ENCODE data around the gene TPK1. TPM values are rescaled to one million over a fixed set of nuclear protein-coding genes. Genes with fewer than 3 reads are reported as not detected.

The TPK1 gene
- total RNA-seq, 1 donor from 2014 or later, result 4.0 TPM

DNA sequence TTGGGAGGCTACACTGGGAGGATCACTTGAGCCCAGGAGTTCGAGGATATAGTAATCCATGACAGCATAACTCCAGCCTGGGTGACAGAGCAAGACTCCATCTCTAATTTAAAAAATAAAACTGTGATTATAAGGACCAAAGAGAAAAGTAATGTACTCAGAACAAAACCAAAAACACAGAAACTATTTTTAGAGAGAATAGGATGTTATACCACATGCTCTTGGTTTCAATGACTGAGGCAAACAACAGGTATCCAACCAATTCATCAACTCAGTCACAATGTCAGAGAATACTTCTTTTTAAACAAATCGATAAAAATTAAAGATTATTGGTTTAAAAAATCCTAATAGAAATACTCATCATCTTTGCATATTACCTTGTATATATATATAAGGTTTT lies 186.7 kb downstream of the TPK1 start:
- Mint-ChIP-seq H3K4me1 (no peaks in the 10 kb centered on the region), H3K4me3 (no peak overlapping the region), H3K9me3 (peaks cover 11% of the 10 kb centered on the region), H3K36me3 (ENCODE audit: low read depth) (peaks cover 2% of the 10 kb centered on the region), H3K27ac (ENCODE audit: unreplicated experiment) (no peak overlapping the region), H3K27me3 (ENCODE audit: low read depth) (no peaks in the 10 kb centered on the region)
- TF ChIP-seq, protein P1, sequence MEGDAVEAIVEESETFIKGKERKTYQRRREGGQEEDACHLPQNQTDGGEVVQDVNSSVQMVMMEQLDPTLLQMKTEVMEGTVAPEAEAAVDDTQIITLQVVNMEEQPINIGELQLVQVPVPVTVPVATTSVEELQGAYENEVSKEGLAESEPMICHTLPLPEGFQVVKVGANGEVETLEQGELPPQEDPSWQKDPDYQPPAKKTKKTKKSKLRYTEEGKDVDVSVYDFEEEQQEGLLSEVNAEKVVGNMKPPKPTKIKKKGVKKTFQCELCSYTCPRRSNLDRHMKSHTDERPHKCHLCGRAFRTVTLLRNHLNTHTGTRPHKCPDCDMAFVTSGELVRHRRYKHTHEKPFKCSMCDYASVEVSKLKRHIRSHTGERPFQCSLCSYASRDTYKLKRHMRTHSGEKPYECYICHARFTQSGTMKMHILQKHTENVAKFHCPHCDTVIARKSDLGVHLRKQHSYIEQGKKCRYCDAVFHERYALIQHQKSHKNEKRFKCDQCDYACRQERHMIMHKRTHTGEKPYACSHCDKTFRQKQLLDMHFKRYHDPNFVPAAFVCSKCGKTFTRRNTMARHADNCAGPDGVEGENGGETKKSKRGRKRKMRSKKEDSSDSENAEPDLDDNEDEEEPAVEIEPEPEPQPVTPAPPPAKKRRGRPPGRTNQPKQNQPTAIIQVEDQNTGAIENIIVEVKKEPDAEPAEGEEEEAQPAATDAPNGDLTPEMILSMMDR (conservative IDR thresholded peaks at IDR 0.05), result no peak
- no peak for DNase-seq (ENCODE audit: low read depth, low spot score)

DNA sequence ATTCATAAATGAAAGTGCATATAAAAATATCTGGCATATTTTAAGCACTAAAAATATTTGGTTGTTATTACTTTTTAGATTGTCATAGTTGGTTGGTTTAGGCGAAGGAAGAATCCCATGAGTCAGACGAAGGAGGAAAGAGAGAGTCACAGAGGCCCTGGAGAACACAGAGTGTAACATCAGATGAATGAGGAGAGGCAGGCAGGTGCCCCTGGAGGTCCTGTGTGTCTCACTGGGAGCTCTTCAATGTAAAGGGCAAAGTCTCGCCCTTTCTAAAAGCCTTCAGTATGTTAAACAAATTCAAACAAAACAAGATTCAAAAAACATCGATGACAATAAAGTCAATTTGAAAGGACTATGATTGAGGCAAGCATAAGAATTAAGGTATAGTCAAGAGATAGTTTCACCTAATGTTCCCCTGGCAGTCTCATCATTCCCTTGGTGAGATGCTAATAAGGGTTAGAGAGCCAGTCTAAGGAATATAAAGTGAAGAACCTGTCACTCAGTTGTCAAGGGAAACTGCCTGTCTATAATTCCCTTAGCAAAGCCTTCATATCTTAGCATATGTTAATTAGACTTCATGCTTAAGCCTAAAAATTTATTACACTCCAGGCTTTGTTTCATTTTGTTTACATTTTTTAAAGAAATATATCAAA lies 194.3 kb downstream of the TPK1 start:
- DNase-seq (ENCODE audit: low read depth, low spot score), result no peak
- H3K9me3 Mint-ChIP-seq, result no peaks in the 10 kb centered on the region
- no peaks in the 10 kb centered on the region for H3K27me3 Mint-ChIP-seq (ENCODE audit: low read depth)
- TF ChIP-seq, protein P1 (conservative IDR thresholded peaks at IDR 0.05), result no peak
- no peak overlapping the region for H3K4me3 Mint-ChIP-seq
- peaks cover 15% of the 10 kb centered on the region for H3K4me1 Mint-ChIP-seq
- no peak overlapping the region for H3K27ac Mint-ChIP-seq (ENCODE audit: unreplicated experiment)
- H3K36me3 Mint-ChIP-seq (ENCODE audit: low read depth), result no peaks in the 10 kb centered on the region

DNA sequence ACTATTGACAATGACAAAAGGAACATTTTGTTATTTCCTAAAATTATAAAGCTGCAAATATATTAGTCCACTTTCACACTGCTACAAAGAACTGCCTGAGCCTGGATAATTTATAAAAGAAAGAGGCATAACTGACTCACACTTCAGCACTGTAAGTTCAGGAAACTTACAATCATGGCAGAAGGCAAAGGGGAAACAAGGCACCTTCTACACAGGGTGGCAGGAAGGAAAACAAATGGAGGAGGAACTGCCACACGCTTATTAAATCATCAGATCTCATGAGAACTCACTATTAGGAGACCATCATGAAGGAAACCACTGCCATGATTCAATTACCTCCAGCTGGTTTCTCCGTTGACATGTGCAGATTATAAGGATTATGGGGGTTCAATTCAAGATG lies 203.1 kb downstream of the TPK1 start:
- no peak for DNase-seq (ENCODE audit: low read depth, low spot score)
- no peaks in the 10 kb centered on the region for H3K27me3 Mint-ChIP-seq (ENCODE audit: low read depth)
- H3K9me3 Mint-ChIP-seq, result peaks cover 13% of the 10 kb centered on the region
- H3K36me3 Mint-ChIP-seq (ENCODE audit: low read depth), result no peaks in the 10 kb centered on the region
- no peak overlapping the region for H3K4me3 Mint-ChIP-seq
- no peak overlapping the region for H3K27ac Mint-ChIP-seq (ENCODE audit: unreplicated experiment)
- H3K4me1 Mint-ChIP-seq, result no peaks in the 10 kb centered on the region
- TF ChIP-seq, protein P1 (conservative IDR thresholded peaks at IDR 0.05), result no peak

DNA sequence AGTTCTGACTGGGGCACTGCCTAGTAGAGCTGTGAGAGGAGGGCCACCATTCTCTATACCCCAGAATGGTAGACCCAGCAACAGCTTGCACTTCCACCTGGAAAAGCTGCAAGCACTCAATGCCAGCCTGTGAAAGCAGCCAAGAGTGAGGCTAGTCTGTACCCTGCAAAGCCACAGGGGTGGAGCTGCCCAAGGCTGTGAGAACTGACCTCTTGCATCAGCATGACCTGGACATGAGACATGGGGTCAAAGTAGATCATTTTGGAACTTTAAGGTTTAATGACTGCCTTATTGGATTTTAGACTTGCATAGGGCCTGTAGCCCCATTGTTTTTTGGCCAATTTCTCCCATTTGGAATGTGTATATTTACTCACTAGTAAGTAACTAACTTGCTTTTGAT lies 206.3 kb downstream of the TPK1 start:
- H3K9me3 Mint-ChIP-seq, result peaks cover 13% of the 10 kb centered on the region
- H3K27ac Mint-ChIP-seq (ENCODE audit: unreplicated experiment), result no peak overlapping the region
- H3K4me1 Mint-ChIP-seq, result no peaks in the 10 kb centered on the region
- DNase-seq (ENCODE audit: low read depth, low spot score), result no peak
- TF ChIP-seq, protein P1 (conservative IDR thresholded peaks at IDR 0.05), result no peak
- no peaks in the 10 kb centered on the region for H3K36me3 Mint-ChIP-seq (ENCODE audit: low read depth)
- no peak overlapping the region for H3K4me3 Mint-ChIP-seq
- H3K27me3 Mint-ChIP-seq (ENCODE audit: low read depth), result no peaks in the 10 kb centered on the region

DNA sequence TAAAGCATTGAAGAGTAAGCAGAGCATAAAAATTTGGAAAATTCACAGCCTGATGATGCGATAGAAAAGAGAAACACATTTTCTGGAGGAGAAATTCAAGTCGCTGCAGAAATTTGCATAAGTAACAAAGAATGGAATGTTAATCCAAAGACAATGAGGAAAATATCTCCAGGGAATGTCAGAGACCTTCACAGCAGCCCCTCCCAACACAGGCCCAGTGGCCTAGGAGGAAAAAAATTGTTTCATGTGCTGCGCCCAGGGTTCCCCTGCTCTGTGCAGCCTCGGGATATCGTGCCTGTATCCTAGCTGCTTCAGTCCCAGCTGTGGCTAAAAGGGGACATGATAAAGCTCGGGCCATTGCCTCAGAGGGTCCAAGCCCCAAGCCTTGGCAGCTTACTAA lies 206.8 kb downstream of the TPK1 start:
- TF ChIP-seq, protein P1 (conservative IDR thresholded peaks at IDR 0.05), result no peak
- H3K36me3 Mint-ChIP-seq (ENCODE audit: low read depth), result no peaks in the 10 kb centered on the region
- no peaks in the 10 kb centered on the region for H3K27me3 Mint-ChIP-seq (ENCODE audit: low read depth)
- no peak overlapping the region for H3K27ac Mint-ChIP-seq (ENCODE audit: unreplicated experiment)
- H3K4me1 Mint-ChIP-seq, result no peaks in the 10 kb centered on the region
- peaks cover 13% of the 10 kb centered on the region for H3K9me3 Mint-ChIP-seq
- H3K4me3 Mint-ChIP-seq, result no peak overlapping the region
- DNase-seq (ENCODE audit: low read depth, low spot score), result no peak
